ENCODE results near the gene STAP1. TPM values are rescaled to one million over a fixed set of nuclear protein-coding genes. Genes with fewer than 3 reads are reported as not detected.

Gene STAP1
- total RNA-seq, 1 donor from 2014 or later: 3.5 TPM

DNA sequence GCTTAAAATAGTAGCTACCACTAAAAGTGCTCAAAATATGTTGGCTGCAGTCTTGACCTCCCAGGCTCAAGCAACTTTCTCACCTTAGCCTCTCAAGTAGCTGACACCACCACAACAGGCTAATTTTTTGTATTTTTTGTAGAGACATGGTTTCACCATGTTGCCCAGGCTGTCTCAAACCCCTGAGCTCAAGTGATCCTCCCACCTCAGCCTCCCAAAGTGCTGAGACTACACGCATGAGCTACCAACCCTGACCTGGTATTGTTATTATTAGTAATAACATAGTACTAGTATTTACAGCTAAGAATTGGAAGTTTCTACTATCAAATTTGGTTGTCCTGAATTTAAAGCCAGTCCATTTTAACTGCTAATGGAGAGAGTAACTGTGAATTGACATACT is 18.0 kb downstream of the STAP1 start:
- TF ChIP-seq, protein P1, sequence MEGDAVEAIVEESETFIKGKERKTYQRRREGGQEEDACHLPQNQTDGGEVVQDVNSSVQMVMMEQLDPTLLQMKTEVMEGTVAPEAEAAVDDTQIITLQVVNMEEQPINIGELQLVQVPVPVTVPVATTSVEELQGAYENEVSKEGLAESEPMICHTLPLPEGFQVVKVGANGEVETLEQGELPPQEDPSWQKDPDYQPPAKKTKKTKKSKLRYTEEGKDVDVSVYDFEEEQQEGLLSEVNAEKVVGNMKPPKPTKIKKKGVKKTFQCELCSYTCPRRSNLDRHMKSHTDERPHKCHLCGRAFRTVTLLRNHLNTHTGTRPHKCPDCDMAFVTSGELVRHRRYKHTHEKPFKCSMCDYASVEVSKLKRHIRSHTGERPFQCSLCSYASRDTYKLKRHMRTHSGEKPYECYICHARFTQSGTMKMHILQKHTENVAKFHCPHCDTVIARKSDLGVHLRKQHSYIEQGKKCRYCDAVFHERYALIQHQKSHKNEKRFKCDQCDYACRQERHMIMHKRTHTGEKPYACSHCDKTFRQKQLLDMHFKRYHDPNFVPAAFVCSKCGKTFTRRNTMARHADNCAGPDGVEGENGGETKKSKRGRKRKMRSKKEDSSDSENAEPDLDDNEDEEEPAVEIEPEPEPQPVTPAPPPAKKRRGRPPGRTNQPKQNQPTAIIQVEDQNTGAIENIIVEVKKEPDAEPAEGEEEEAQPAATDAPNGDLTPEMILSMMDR (IDR thresholded peaks at IDR 0.05; ENCODE audit: unreplicated experiment): no peak
- no peak overlapping the region for H3K4me3 Mint-ChIP-seq (ENCODE audit: unreplicated experiment)
- H3K36me3 Mint-ChIP-seq (ENCODE audit: low read depth, unreplicated experiment): no peaks in the 10 kb centered on the region
- H3K9me3 Mint-ChIP-seq (ENCODE audit: unreplicated experiment): no peaks in the 10 kb centered on the region
- peaks cover 21% of the 10 kb centered on the region for H3K4me1 Mint-ChIP-seq (ENCODE audit: unreplicated experiment)
- H3K27ac Mint-ChIP-seq (ENCODE audit: unreplicated experiment): no peak overlapping the region
- peaks cover 2% of the 10 kb centered on the region for H3K27me3 Mint-ChIP-seq (ENCODE audit: unreplicated experiment)
- DNase-seq (ENCODE audit: low spot score): no peak

DNA sequence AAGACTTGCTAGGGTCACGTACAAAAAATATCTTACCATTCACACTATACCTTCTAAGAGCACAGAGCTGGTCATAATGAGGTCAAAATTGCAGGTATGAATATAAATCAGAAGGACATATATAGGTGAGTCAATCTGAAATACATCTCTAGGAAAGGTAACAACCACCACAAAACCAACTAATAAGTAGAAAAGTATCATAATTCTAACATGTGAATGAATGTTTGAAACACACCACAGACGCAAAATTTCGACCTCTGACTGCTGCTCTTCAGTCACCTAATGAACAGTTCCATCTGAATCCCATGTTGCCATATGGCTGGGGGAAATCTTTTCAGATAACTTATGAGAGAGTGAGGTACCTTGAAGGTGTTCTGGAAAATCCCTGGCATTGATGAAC is 22.1 kb downstream of the STAP1 start:
- H3K27ac Mint-ChIP-seq (ENCODE audit: unreplicated experiment): no peak overlapping the region
- DNase-seq (ENCODE audit: low spot score): no peak
- H3K4me1 Mint-ChIP-seq (ENCODE audit: unreplicated experiment): peaks cover under 1% of the 10 kb centered on the region
- no peaks in the 10 kb centered on the region for H3K9me3 Mint-ChIP-seq (ENCODE audit: unreplicated experiment)
- H3K27me3 Mint-ChIP-seq (ENCODE audit: unreplicated experiment): peaks cover 1% of the 10 kb centered on the region
- H3K4me3 Mint-ChIP-seq (ENCODE audit: unreplicated experiment): no peak overlapping the region
- H3K36me3 Mint-ChIP-seq (ENCODE audit: low read depth, unreplicated experiment): no peaks in the 10 kb centered on the region
- TF ChIP-seq, protein P1 (IDR thresholded peaks at IDR 0.05; ENCODE audit: unreplicated experiment): no peak

DNA sequence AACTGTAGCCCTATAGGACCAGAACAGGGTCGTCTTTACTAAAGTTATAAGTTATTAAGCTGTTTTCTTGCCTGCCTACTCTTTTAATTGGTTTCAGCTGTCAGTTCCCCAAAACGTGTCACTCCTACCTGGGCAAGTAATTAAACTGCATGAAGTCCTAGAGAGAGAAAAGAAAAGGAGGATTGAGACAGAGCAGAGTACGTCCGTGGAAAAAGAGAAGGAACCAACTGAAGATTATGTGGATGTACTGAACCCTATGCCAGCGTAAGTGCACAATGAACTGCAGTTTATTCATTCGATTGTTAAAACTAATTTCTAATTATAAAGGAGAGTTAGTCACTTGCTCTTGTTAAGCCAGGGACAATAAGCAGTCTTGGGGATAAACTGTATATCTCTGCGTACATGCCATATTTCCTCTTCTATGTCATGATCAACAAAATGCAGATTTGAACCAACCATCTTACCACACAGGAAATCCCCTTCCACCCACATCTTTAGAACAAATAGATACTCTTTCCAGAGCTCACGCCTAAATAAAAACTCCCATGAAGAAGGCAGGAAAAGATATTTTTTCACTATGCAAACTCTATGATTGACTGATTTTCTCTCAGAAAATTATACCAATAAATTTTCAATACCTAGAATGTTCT is 22.8 kb downstream of the STAP1 start:
- Mint-ChIP-seq H3K4me3 (ENCODE audit: unreplicated experiment) (no peak overlapping the region), H3K27me3 (ENCODE audit: unreplicated experiment) (peaks cover 1% of the 10 kb centered on the region), H3K9me3 (ENCODE audit: unreplicated experiment) (no peaks in the 10 kb centered on the region), H3K36me3 (ENCODE audit: low read depth, unreplicated experiment) (no peaks in the 10 kb centered on the region), H3K4me1 (ENCODE audit: unreplicated experiment) (no peaks in the 10 kb centered on the region), H3K27ac (ENCODE audit: unreplicated experiment) (no peak overlapping the region)
- no peak for DNase-seq (ENCODE audit: low spot score)
- TF ChIP-seq, protein P1 (IDR thresholded peaks at IDR 0.05; ENCODE audit: unreplicated experiment): no peak

DNA sequence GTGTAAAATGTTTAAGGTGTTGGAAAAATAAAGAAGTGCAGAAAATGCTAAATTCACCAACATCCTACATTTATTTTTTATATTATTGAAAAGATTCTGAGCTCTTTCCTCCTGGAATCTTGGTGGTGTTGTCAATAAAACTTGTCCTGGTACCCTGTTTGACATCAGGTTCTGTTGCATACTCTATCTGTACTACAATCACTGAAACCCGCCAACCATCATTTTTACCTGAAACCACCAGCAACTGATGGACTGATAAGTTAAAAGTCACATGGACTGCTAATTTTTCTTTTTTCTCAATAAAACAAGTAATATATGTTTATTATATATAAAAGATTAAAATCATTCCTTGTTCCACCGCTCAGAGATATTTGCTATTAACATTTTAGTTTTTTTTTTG is 23.4 kb downstream of the STAP1 start:
- no peak overlapping the region for H3K4me3 Mint-ChIP-seq (ENCODE audit: unreplicated experiment)
- H3K27me3 Mint-ChIP-seq (ENCODE audit: unreplicated experiment): peaks cover 1% of the 10 kb centered on the region
- H3K9me3 Mint-ChIP-seq (ENCODE audit: unreplicated experiment): no peaks in the 10 kb centered on the region
- DNase-seq (ENCODE audit: low spot score): no peak
- H3K4me1 Mint-ChIP-seq (ENCODE audit: unreplicated experiment): no peaks in the 10 kb centered on the region
- no peak overlapping the region for H3K27ac Mint-ChIP-seq (ENCODE audit: unreplicated experiment)
- TF ChIP-seq, protein P1 (IDR thresholded peaks at IDR 0.05; ENCODE audit: unreplicated experiment): no peak
- H3K36me3 Mint-ChIP-seq (ENCODE audit: low read depth, unreplicated experiment): no peaks in the 10 kb centered on the region

DNA sequence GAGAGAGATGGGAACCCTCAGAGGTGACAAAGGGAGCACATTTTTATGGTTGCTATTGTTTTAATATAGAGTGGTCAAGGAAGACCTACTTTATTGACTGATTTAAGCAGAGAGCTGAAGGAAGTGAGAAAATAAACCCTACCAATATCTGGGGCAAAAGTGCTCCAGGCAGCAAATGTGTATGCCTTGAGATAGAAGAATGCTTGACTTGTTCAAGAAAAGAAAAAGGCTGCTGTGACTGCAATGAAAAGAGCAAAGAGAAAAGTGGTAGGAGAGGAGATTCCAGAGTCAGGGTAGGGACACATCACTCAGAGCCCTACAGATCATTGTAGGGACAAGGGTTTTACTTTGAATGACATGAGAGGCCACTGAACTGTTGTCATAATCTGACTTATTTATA is 26.0 kb downstream of the STAP1 start:
- no peak overlapping the region for H3K4me3 Mint-ChIP-seq (ENCODE audit: unreplicated experiment)
- H3K9me3 Mint-ChIP-seq (ENCODE audit: unreplicated experiment): no peaks in the 10 kb centered on the region
- peaks cover 1% of the 10 kb centered on the region for H3K27me3 Mint-ChIP-seq (ENCODE audit: unreplicated experiment)
- H3K27ac Mint-ChIP-seq (ENCODE audit: unreplicated experiment): no peak overlapping the region
- no peak for DNase-seq (ENCODE audit: low spot score)
- H3K4me1 Mint-ChIP-seq (ENCODE audit: unreplicated experiment): no peaks in the 10 kb centered on the region
- no peaks in the 10 kb centered on the region for H3K36me3 Mint-ChIP-seq (ENCODE audit: low read depth, unreplicated experiment)
- TF ChIP-seq, protein P1 (IDR thresholded peaks at IDR 0.05; ENCODE audit: unreplicated experiment): no peak
